GM19238 (cell line): Measurements from ENCODE around the gene PCDHA1.

Experiments used
- DNase-seq: peaks from one replicate; pipeline ENCODE4 v3.0.0; 2011; ENCODE audit warnings: low spot score; ENCODE audit not compliant: insufficient read length

PCDHA1 gene

DNA sequence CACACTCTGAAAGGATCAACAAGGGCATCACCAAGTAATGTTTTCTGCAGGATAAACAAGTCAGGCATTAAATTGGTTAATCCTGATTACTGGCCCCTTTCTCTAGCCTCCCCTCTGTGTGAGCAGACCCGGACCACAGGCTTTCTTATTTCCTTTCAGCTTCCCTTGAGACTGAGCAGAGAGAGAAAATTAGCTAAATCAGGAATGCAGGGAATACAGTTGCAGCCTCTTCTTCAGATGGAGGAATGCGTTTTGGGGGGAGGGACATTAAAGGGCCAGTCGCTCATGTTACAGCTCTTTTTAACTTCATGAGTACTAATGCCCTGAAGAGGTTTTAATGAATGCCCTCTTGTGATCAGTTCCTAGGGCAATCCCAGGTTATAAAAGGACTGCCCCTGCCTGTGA is 200.2 kb downstream of the PCDHA1 start:
- no peak for DNase-seq

DNA sequence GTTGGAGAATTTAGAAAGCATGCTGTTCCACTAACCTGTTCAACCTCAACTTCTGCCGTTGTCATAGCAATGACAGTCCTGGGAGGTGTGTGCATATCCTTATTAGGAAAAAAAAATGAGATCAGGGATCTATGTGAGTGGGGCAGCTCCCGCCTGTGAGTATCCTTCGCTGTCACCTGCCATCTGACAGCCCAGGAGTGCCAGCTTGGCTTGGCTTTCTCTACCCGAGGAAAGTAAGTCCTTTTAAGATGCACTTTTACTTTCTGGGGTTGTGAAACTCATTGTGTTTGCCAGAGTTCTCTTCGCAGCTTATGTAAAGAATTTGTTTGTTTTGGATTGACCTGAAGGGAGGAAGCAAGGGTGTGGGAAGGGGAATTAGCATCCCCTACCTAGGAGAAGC is 202.2 kb downstream of the PCDHA1 start:
- no peak for DNase-seq

GRCh38 chr5:140988608-140989007 is 202.7 kb downstream of the PCDHA1 start:
- no peak for DNase-seq

- DNase-seq = no peak
Measured at GRCh38 chr5:140989254-140990020, 203.5 kb downstream of the PCDHA1 start.

GRCh38 chr5:140992828-140993227 is 206.9 kb downstream of the PCDHA1 start:
- DNase-seq = no peak

GRCh38 chr5:140996060-140996459 is 210.1 kb downstream of the PCDHA1 start:
- no peak for DNase-seq

DNA sequence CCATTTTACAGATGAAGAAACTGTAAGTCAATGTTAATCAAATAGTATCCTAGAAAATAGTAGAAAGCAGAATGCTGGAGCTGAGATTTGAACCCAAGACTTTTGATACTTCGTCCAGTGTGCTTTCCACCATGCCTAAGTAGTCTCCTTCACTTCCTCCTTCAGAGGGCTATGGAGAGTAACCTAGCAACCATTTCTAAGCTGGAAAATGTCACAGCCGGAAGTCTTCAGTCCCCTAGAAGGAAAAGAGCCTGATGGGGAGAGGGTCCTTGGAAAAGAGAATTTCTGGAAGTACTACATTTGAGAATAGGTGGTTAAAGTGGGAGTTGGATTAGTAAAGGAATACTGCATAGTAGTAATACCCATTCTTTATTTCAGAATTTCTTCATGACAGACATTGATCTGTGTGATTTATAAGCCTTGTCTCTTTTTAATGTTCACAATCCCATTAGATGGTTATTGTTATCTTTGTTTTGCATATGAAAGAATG is 213.0 kb downstream of the PCDHA1 start:
- no peak for DNase-seq

DNA sequence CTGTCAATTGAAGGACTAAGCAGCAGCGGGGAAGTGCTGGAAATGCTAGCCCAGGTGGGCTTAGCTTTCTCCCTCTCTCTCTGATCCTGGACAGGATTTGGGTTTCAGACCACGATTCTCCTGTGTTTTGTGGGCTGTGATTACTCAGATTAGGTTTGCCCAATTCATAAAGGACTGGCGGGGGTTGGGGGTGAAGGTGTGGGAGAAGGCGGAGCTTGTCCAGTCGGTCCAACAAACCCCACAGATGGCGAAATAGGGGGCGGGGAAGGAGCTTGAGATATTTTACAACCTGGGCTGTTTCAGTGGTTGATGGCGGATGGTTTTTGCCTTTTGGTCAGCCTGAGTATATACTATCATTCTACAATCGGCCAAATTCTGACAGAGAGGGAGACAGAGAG is 215.5 kb downstream of the PCDHA1 start:
- DNase-seq = no peak

GRCh38 chr5:141001844-141002604 is 216.1 kb downstream of the PCDHA1 start:
- DNase-seq = no peak

DNA sequence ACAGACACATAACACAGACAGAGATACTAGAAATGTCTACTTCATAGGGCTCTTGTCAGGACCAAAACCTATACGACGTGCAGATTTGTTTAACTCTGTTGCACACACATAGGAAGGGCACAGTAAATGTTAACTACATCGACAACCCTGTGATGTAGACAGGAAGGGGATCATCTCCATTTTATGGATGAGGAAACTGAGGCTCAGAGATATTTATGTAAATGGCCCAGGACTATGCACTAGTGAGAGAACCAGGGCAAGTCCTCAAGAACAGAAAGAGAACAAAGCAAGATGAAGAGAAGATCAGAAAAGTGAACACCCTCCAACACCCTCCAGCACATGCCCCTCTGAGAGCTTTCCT is 216.6 kb downstream of the PCDHA1 start:
- DNase-seq = no peak

GRCh38 chr5:141003031-141003430 is 217.1 kb downstream of the PCDHA1 start:
- DNase-seq = no peak

- no peak for DNase-seq
Measured at GRCh38 chr5:141003791-141004611, 218.1 kb downstream of the PCDHA1 start.

DNA sequence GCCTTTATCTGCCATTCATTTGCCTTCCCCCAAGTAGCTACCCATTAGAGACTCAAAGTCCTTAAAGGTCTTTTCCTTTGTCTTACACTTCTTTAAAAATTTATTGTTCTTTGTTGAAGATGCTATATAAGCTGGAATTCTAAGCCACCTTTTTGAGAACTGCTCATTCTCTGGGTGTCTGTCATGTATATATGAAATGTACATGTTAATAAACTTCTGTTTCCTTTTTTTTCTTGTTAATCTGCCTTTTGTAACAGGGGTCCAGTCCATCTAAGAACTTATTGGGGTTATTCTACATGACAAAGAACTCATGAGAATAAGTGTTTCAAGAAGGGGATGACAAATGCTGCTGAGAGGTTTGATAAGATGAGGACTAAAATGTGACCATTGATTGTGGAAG is 221.9 kb downstream of the PCDHA1 start:
- DNase-seq = no peak

GRCh38 chr5:141010047-141010793 is 224.3 kb downstream of the PCDHA1 start:
- DNase-seq = no peak

GRCh38 chr5:141017943-141018342 is 232.0 kb downstream of the PCDHA1 start:
- no peak for DNase-seq

DNA sequence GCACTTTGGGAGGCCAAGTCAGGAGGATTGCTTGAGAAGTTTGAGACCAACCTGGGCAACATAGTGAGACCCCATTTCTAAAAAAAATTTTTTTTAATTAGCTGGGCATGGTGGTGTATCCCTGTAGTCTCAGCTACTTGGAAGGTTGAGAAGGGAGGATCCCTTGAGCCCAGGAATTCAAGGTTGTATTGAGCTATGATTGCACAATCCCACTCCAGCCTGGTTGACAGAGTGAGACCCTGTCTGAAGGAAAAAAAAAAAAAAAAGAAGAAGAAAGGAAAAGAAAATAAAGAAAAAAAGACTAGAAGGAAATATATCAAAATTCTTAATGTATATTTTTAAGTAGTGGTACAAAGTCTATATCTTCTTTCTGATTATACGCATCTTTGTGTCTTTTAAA is 236.4 kb downstream of the PCDHA1 start:
- DNase-seq = no peak

- no peak for DNase-seq
Measured at GRCh38 chr5:141031006-141031405, 245.1 kb downstream of the PCDHA1 start.

DNA sequence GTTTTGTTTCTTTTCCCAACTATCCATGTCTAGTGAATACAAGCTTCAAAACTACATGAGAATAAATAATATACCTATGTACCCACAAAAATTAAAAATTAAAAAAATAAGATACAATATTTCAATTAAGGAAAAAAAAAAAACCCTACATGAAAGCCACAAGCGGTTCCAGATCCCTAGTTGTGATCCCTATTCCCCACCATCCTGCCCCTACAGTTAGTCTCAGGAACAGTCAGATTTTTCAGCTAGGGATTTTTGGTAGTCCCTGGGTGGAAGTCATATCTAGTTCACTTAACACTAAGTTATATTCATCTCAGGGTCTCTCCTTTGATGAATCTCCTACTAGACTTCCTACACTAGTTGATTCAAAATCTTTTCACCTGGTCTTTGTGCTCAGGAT is 246.7 kb downstream of the PCDHA1 start:
- no peak for DNase-seq

- no peak for DNase-seq
Measured at GRCh38 chr5:141039061-141039460, 253.1 kb downstream of the PCDHA1 start.

DNA sequence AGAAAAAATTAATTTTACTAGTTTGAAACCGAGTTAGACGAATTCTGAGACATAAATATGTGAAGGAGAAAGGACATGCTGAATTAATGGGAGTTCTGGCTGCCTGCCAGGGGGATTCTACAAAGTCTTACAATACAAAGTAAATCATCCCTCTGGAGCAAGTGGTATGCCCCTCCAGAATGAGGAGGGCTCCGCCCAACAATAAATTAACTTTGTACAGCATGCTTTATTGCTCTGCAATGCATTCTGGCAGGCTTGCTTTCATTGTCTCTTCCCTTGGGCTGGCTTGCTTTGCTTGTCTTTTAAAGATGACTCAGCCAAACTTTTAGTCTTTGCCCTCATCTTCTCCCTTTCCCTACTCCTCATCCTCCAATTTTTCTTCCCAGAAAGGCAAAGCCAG is 253.6 kb downstream of the PCDHA1 start:
- no peak for DNase-seq

- DNase-seq = no peak
Measured at GRCh38 chr5:141040093-141040770, 254.3 kb downstream of the PCDHA1 start.
